Glomerular endothelial cell (primary cell): ENCODE measurements around the gene KIRREL3. TPM values are rescaled to one million over a fixed set of nuclear protein-coding genes. Genes with fewer than 3 reads are reported as not detected.

Experiments
- DNase-seq: peaks from one replicate; pipeline ENCODE4 v3.0.0-alpha.2; 2011; ENCODE audit warnings: low read depth, low spot score; ENCODE audit errors: extremely low read depth
- total RNA-seq: library from RNA; depleted of rRNA; stranded (reverse); fragments of >200 nt; gene quantifications from 2 replicates; pipeline ENCODE4 v1.2.3, GENCODE V29; 2015

The KIRREL3 gene
- total RNA-seq, 1 donor from 2014 or later, result 0.93 TPM

- no peak for DNase-seq
These were observed 498.9 kb downstream of the KIRREL3 start for GRCh38 chr11:126501641-126502040.

GRCh38 chr11:126500981-126501380 is 499.6 kb downstream of the KIRREL3 start:
- DNase-seq, result no peak

- no peak for DNase-seq
These were observed 501.3 kb downstream of the KIRREL3 start for GRCh38 chr11:126499131-126499752.

GRCh38 chr11:126498281-126498680 is 502.3 kb downstream of the KIRREL3 start:
- no peak for DNase-seq

GRCh38 chr11:126497581-126498122 is 502.9 kb downstream of the KIRREL3 start:
- no peak for DNase-seq

- DNase-seq, result no peak
These were observed 503.8 kb downstream of the KIRREL3 start for GRCh38 chr11:126496576-126497337.

GRCh38 chr11:126495281-126496220 is 505.0 kb downstream of the KIRREL3 start:
- DNase-seq, result no peak

- DNase-seq, result no peak
These were observed 505.7 kb downstream of the KIRREL3 start for GRCh38 chr11:126494831-126495230.

- no peak for DNase-seq
These were observed 508.1 kb downstream of the KIRREL3 start for GRCh38 chr11:126492331-126493082.

- DNase-seq, result no peak
These were observed 509.5 kb downstream of the KIRREL3 start for GRCh38 chr11:126491092-126491491.

GRCh38 chr11:126489836-126490660 is 510.5 kb downstream of the KIRREL3 start:
- DNase-seq, result no peak

GRCh38 chr11:126488591-126489370 is 511.8 kb downstream of the KIRREL3 start:
- DNase-seq, result no peak

- DNase-seq, result no peak
These were observed 512.9 kb downstream of the KIRREL3 start for GRCh38 chr11:126487711-126488110.

GRCh38 chr11:126485986-126486635 is 514.5 kb downstream of the KIRREL3 start:
- DNase-seq, result no peak

- DNase-seq, result no peak
These were observed 515.4 kb downstream of the KIRREL3 start for GRCh38 chr11:126485021-126485792.

- no peak for DNase-seq
These were observed 516.3 kb downstream of the KIRREL3 start for GRCh38 chr11:126484266-126484665.

GRCh38 chr11:126483621-126484195 is 516.9 kb downstream of the KIRREL3 start:
- no peak for DNase-seq
